Skeletal muscle tissue (tissue), 4 donors: ENCODE measurements around the gene ALDH3B1. TPM values are rescaled to one million over a fixed set of nuclear protein-coding genes. Genes with fewer than 3 reads are reported as not detected.

Source experiments
- H3K27ac ChIP-seq: one replicate; pipeline ENCODE4 v1.7.0; 2013; ENCODE audit warnings: mild to moderate bottlenecking, low read depth, low read length, inconsistent platforms
- H3K27me3 ChIP-seq, 3 donors: one replicate each; pipeline ENCODE4 v1.7.0; 2013; ENCODE audit warnings: low read length in 3 of 3; ENCODE audit not compliant: control insufficient read depth in 3 of 3, insufficient read depth in 3 of 3
- H3K36me3 ChIP-seq, 3 donors: one replicate each; pipeline ENCODE4 v1.7.0; 2013; ENCODE audit warnings: low read length in 3 of 3; ENCODE audit not compliant: control insufficient read depth in 3 of 3, insufficient read depth in 3 of 3
- H3K4me1 ChIP-seq, 3 donors: one replicate each; pipeline ENCODE4 v1.7.0; 2013; ENCODE audit warnings: low read length in 3 of 3, mild to moderate bottlenecking in 3 of 3; ENCODE audit not compliant: control insufficient read depth in 3 of 3, insufficient read depth in 3 of 3
- H3K4me3 ChIP-seq, 3 donors: one replicate each; pipeline ENCODE4 v1.7.0; 2013; ENCODE audit warnings: low read length in 3 of 3
- H3K9ac ChIP-seq, 3 donors: one replicate each; pipeline ENCODE4 v1.7.0; 2013; ENCODE audit warnings: low read length in 3 of 3, mild to moderate bottlenecking in 3 of 3, moderate library complexity in 2 of 3, low read depth in 1 of 3
- H3K9me3 ChIP-seq, 3 donors: one replicate each; pipeline ENCODE4 v1.7.0; 2013; ENCODE audit warnings: low read length in 3 of 3; ENCODE audit not compliant: control insufficient read depth in 3 of 3
- total RNA-seq: library from RNA; depleted of rRNA; stranded (reverse); fragments of >200 nt; gene quantifications from one replicate; pipeline ENCODE4 v1.2.3, GENCODE V29; 2014
- donor health status: Osteomylitis.

The ALDH3B1 gene
- total RNA-seq, 1 donor from 2014 or later: 2.6 TPM

- Histone ChIP-seq H3K27me3 (no peaks in the 10 kb centered on the region), H3K4me3 (peak within 1 kb of the TSS; percentile 93 to 99 (median 98)), H3K9ac (peak within 1 kb of the TSS; percentile 98 to 99 (median 98)), H3K4me1 (peaks cover 38 to 50% (median 42%) of the 10 kb centered on the region in 3 donors), H3K9me3 (no peaks in the 10 kb centered on the region), H3K36me3 (peaks cover 12 to 22% (median 21%) of the 10 kb centered on the region in 3 donors), H3K27ac (peak within 1 kb of the TSS; percentile 84)
Observed at GRCh38 chr11:68030318-68031143, 20.4 kb downstream of the ALDH3B1 start, which contains the start of gene NDUFS8. TSS of gene NDUFS8 (plus strand) at chr11:68030681. CDS start at chr11:68032152, 1,471 bp downstream.

DNA sequence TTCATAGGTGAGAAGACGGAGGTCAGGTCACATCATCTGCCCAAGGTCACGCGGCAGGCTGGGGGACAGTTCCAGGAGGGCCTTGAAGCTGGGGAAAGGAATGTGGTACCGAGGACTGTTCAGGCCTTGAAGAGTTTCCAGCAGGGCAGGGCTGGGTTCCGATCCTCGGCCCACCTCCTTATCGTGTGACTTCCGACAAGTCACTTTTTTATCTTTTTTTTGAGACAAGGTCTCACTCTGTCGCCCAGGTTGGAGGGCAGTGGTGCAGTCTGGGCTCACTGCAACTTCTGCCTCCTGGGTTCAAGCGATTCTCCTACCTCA, 21.0 kb downstream of the ALDH3B1 start:
- Histone ChIP-seq H3K9ac (peak overlapping the region; percentile 98 to 99 (median 98)), H3K27me3 (no peaks in the 10 kb centered on the region), H3K4me1 (peaks cover 38 to 52% (median 42%) of the 10 kb centered on the region in 3 donors), H3K27ac (peak overlapping the region; percentile 84), H3K4me3 (peak overlapping the region; percentile 93 to 99 (median 98)), H3K9me3 (no peaks in the 10 kb centered on the region), H3K36me3 (peaks cover 12 to 23% (median 23%) of the 10 kb centered on the region in 3 donors)

- H3K9me3 ChIP-seq: no peaks in the 10 kb centered on the region
- no peaks in the 10 kb centered on the region for H3K27me3 ChIP-seq
- H3K9ac ChIP-seq: peak overlapping the region in 2 of 3 donors; percentile 43 to 98
- peaks cover 43 to 61% (median 51%) of the 10 kb centered on the region in 3 donors for H3K4me1 ChIP-seq
- peaks cover 12 to 27% (median 26%) of the 10 kb centered on the region in 3 donors for H3K36me3 ChIP-seq
- peak overlapping the region; percentile 93 to 99 (median 98) for H3K4me3 ChIP-seq
- peak overlapping the region; percentile 84 for H3K27ac ChIP-seq
Observed at GRCh38 chr11:68032003-68032402, 21.9 kb downstream of the ALDH3B1 start.

DNA sequence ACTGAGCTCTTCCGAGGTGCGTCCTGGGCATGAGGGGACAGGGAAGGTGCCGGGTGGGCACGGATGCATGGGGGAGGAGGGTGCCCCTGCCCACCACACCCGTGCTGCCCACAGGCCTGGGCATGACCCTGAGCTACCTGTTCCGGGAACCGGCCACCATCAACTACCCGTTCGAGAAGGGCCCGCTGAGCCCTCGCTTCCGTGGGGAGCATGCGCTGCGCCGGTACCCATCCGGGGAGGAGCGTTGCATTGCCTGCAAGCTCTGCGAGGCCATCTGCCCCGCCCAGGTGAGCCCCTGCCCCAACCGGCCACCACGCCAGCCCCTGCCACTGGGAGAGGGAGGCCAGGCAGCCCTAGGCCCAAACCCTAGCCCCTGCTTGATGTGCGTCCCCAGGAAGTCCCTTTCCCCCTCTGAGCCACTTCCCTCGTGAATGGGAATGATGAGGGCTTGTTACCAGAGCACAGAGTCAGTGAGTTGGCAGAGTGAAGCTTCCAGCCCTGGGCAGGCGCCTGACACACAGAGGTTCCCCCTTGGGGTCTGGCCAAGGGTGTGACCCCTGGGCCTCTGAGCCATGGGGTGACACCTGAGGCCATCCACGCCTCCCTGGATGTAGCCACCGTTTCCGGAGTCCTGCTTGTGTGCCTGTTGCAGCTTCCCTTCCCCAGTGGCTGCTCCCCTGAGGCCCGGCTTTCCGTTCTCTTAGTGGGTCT, 23.0 kb downstream of the ALDH3B1 start:
- Histone ChIP-seq H3K27me3 (no peaks in the 10 kb centered on the region), H3K9me3 (no peaks in the 10 kb centered on the region), H3K4me1 (peaks cover 54 to 72% (median 62%) of the 10 kb centered on the region in 3 donors), H3K4me3 (no peak overlapping the region), H3K9ac (peak overlapping the region in 2 of 3 donors; percentile 51 to 70), H3K27ac (peak overlapping the region; percentile 22), H3K36me3 (peaks cover 12 to 27% (median 26%) of the 10 kb centered on the region in 3 donors)

DNA sequence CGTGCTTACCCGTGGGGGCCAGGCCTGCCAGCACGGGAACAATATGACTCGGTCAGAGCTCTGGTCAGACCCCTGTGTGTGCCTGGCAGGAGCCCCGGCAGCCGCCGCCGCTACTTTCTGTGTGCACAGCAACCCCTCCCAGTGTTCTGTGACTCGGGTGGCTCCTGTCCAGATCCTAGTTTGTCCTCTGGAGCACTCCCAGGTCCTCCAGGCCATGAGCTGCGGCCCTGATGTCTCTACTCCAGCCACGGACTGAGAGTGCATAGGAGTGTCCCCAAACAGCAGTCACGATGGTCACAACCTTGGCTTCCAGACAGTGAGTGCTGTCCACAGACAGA, 23.6 kb downstream of the ALDH3B1 start:
- Histone ChIP-seq H3K36me3 (peaks cover 12 to 27% (median 26%) of the 10 kb centered on the region in 3 donors), H3K9ac (peak overlapping the region in 2 of 3 donors; percentile 51 to 70), H3K9me3 (no peaks in the 10 kb centered on the region), H3K27me3 (no peaks in the 10 kb centered on the region), H3K4me3 (peak overlapping the region in 1 of 3 donors; percentile 29), H3K27ac (peak overlapping the region; percentile 22), H3K4me1 (peaks cover 60 to 78% (median 68%) of the 10 kb centered on the region in 3 donors)

DNA sequence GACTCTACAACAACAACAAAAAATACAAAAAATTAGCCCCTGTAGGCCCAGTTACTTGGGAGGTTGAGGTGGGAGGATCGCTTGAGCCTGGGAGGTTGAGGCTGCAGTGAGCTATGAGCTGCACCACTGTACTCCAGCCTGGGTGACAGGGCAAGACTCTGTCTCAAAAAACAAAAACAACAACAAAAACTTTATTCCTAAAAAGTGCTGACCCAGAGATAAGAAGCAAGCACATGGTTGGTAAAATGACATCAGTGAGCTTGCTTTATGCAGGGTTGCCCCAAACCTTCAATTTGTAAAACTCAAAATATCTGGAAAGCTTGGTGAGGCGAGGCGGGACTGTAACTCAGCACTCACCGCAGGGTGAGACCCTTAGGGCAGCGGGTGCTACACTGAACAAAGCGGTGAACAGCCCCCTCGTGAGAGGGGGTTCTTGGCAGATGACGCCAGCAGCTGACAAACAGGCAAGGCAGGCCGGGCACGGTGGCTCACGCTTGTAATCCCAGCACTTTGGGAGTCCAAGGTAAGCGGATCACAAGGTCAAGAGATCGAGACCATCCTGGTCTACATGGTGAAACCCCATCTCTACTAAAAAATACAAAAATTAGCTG, 25.2 kb downstream of the ALDH3B1 start:
- H3K9me3 ChIP-seq: no peaks in the 10 kb centered on the region
- H3K36me3 ChIP-seq: peaks cover 12 to 27% (median 26%) of the 10 kb centered on the region in 3 donors
- peaks cover 60 to 78% (median 65%) of the 10 kb centered on the region in 3 donors for H3K4me1 ChIP-seq
- no peak overlapping the region for H3K27ac ChIP-seq
- H3K4me3 ChIP-seq: no peak overlapping the region
- no peak overlapping the region for H3K9ac ChIP-seq
- no peaks in the 10 kb centered on the region for H3K27me3 ChIP-seq

DNA sequence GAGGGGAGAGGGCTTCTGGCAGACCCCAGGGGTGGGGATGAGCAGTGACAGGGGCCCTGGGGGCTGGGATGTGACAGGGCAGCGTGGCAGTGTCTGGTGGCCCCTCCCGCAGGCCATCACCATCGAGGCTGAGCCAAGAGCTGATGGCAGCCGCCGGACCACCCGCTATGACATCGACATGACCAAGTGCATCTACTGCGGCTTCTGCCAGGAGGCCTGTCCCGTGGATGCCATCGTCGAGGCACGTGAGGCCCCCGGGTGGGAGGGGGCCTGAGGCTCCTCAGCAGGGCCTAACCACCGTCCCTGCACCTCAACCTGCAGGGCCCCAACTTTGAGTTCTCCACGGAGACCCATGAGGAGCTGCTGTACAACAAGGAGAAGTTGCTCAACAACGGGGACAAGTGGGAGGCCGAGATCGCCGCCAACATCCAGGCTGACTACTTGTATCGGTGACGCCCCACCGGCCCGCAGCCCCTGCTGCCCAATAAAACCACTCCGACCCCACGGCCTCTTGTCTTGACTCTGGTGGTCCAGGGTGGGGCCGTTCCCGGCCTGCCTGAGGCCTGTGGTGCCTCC, 26.1 kb downstream of the ALDH3B1 start:
- H3K4me3 ChIP-seq: no peak overlapping the region
- H3K36me3 ChIP-seq: peaks cover 12 to 27% (median 26%) of the 10 kb centered on the region in 3 donors
- H3K27me3 ChIP-seq: no peaks in the 10 kb centered on the region
- peaks cover 63 to 79% (median 68%) of the 10 kb centered on the region in 3 donors for H3K4me1 ChIP-seq
- peak overlapping the region; percentile 79 for H3K27ac ChIP-seq
- H3K9me3 ChIP-seq: no peaks in the 10 kb centered on the region
- peak overlapping the region in 2 of 3 donors; percentile 45 to 87 for H3K9ac ChIP-seq

DNA sequence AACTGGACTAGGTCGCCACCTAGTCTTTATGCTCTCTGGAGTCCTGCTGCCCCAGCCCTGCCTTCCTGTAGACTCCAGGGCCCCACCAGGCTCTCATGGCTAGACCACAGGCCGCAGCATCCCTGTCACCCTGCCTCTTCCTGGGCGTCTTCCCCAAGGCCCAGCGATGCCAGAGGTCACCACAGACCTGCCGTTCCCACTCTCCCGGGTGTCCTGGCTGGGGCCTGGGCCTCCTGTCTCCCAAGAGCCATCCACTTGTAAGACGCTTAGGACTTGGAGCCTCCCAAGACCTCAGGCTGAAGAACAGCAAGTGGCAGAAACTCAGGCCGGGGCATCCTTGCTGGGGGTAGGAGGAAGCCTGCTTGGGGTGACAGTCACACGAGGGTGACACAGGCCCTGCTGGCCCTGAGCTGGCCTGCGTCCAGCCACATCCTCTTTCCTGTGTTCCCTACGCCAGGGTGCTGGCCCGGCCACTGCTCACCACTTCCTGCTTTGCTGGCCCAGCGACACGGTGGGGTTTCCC, 26.7 kb downstream of the ALDH3B1 start:
- H3K9me3 ChIP-seq: no peaks in the 10 kb centered on the region
- H3K9ac ChIP-seq: peak overlapping the region in 2 of 3 donors; percentile 45 to 87
- peaks cover 57 to 73% (median 62%) of the 10 kb centered on the region in 3 donors for H3K4me1 ChIP-seq
- peak overlapping the region; percentile 79 for H3K27ac ChIP-seq
- no peak overlapping the region for H3K4me3 ChIP-seq
- H3K27me3 ChIP-seq: no peaks in the 10 kb centered on the region
- H3K36me3 ChIP-seq: peaks cover 12 to 26% (median 25%) of the 10 kb centered on the region in 3 donors
